T follicular helper cell (primary cell): ENCODE results near the gene DLX1.
"Not testable (repeated sequence)": the region's sequence is repeated elsewhere in the genome, so short reads cannot be mapped to it uniquely, and the experiment has no call there.

ENCODE experiments used
- DNase-seq: peaks from one replicate; pipeline ENCODE4 v3.0.0-alpha.2; 2020; ENCODE audit warnings: low read depth

The DLX1 gene

DNA sequence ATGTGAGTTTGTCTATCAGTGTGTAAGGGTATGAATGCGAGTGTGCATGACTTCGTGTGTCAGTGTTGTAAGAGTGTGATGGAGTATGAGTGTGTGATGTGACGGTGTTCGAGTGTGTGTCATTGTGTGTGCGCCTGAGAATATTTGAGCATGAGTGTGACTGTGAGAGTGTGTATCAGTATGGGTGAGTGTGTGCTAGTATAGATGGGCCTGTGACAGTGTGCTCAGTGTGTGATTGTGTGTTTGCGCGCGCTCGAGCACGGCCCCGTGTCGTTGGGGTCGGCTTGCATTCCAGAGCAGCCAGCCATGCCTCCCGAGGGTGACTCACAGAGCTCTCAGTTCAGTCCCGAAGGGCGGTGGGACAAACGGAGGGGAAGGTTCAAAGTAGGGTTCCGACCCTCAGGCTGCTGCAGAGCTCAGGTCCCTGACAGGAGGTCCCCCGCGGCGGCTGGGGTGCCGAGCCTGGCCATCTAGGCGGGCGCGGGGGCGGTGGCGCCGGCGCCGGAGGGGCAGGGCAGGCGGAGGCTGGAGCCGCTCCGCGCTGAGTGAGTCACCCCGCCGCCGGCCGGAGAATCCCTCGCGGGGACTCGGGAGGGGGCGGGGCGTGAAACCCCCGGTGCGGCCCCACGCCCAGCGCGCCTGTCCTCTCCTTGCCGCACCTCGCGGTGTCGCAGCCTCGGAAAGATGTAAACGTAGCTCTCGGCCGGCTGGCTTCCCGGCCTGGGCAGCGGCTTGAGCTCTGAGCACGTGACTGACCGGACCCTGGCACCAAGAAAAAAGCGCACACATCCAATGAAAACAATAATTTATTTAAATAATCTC, 13.6 kb downstream of the DLX1 start:
- no peak for DNase-seq

GRCh38 chr2:172099472-172100079, 14.3 kb downstream of the DLX1 start:
- DNase-seq: no peak

- no peak for DNase-seq
These were observed 15.0 kb downstream of the DLX1 start for GRCh38 chr2:172100080-172100934.

- DNase-seq: no peak
These were observed 15.9 kb downstream of the DLX1 start for GRCh38 chr2:172100935-172101820.

GRCh38 chr2:172101821-172102390, 16.6 kb downstream of the DLX1 start:
- DNase-seq: no peak

DNA sequence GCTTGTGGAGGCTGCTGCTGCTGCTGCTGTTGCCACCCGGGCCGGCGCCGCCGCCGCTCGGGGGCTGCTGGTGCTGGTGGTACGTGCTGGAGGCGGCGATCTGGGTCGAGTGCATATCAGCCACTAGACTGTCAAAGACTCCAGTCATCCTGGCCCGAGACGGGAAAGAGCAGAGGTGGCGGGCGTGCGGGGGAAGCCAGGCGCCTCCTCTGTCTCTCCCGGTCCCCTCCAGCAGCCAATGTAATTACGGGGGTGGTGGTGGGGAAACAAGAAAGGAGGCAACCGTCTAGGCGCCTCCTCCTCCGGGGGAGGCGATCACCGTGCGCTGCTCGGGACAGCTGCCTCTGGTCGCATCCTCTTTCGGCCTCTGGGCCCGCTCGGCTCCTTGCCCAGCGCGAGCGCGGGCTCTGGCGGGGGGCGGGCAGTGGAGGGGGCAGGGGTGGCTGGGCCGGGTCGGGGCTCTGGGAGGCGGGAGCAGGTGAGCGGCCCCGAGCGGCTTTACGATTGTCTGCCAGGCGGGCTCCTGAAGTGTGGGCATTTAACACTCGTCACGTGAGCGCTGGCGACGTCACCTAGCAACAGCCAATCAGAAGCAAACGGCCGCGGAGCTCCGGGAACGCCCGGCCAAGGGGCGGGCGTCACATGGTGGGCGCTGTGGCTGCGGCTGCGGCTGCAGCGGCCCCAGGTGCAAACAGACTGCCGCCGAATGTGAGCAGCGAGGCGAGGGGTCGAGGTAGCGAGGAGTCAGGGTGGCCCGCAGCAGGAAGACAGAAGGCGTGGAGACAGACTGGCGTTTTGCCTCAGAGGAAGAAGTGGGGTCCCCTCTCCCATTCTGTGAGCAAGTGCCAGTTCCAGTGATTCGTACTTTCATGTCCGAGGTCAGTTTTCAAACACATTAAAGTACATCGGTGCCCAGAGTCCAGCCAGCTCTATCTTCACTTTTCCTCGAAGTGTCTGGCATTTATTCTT, 17.4 kb downstream of the DLX1 start, which contains the start of gene DLX2:
Gene DLX2, minus strand, starts transcription at position 510 of the 969 bp plus-strand sequence. Its CDS starts 362 bp downstream, at position 148.
- DNase-seq: no peak

DNA sequence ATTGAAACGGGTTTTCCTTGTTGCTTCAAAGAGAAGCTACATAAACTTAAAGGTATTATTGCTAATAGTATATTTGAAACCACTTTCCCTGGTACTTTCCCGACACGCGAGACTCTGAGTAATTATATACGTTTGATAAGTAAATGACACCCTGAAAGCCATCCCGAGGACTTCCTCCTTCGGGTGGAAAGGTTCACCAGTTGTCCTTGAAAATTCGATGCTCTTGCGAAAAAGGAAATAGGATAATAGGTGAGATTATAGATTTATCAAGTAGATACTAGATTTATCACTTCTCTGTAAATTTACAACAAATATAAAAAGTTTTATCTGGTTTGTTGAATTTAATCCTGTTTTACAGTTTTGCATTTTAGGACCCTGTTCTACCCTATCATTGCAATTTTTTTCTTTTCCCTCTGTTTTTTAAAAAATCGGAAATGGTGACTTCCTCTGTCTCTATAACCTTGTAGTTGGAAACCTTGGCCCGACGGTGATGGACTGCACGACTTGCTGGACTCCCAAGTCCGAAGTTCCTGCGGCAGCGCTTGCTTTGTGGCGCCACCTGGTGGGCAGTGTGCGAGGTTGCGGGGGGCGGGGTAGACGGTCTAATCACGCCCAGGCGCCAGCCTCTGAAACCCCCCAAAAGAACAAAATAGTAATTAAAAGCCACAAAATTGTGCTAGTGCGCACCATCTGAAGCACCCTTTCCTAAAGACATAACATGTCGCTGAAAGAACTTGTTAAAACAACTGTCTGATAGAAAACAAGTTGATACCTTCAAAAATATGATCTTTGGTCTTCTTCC, 18.4 kb downstream of the DLX1 start:
- no peak for DNase-seq

GRCh38 chr2:172105471-172106107, 20.3 kb downstream of the DLX1 start:
- DNase-seq: no peak

- no peak for DNase-seq
These were observed 21.0 kb downstream of the DLX1 start for GRCh38 chr2:172106108-172106961.

- no peak for DNase-seq
These were observed 22.6 kb downstream of the DLX1 start for GRCh38 chr2:172107690-172108586.

DNA sequence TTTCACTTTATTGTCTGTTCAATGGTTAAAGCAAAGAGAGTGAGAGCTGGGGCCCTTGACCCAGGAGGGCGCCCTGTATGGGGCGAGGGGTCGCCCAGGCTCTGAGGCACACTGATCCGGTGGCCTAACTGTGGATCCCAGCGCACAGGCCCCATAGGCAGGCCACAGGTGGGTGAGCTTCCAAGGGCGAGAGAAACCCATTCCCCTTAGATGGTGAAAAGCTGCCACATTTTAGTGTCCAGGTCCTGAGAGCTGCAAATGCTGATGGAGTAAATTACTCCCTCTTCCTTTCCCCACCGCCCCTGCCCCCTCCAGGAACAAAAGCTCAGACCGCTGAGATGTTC, 23.3 kb downstream of the DLX1 start:
- DNase-seq: no peak

GRCh38 chr2:172109256-172109987, 24.1 kb downstream of the DLX1 start:
- DNase-seq: no peak

- no peak for DNase-seq
These were observed 24.9 kb downstream of the DLX1 start for GRCh38 chr2:172109988-172110811.

GRCh38 chr2:172113617-172114016, 28.3 kb downstream of the DLX1 start:
- no peak for DNase-seq

GRCh38 chr2:172114176-172114575, 28.9 kb downstream of the DLX1 start:
- not testable (repeated sequence) for DNase-seq
